Prostate gland (tissue), 2 donors: ENCODE measurements around the gene SEC16B.

Source experiments
- CTCF ChIP-seq, 4 experiments: fragments of 200-600 bp in 2 of 4; fragments of 450-650 bp in 2 of 4; sonication (generic) in 2 of 4; IDR thresholded peaks; 1 replicate in 3 of 4; 2 replicates in 1 of 4; pipeline ENCODE4 v1.5.1; 2016 to 2019; ENCODE audit warnings: antibody characterized with exemption in 4 of 4, mild to moderate bottlenecking in 2 of 4, moderate library complexity in 2 of 4
- POLR2AphosphoS5 ChIP-seq: sonication (generic); formaldehyde crosslinking; IDR thresholded peaks from one replicate; pipeline ENCODE4 v1.6.1; 2017; ENCODE audit warnings: antibody characterized with exemption

GRCh38 chr1:177922209-177922608 lies 47.6 kb downstream of the SEC16B start:
- TF ChIP-seq POLR2AphosphoS5 (no peak), CTCF (IDR thresholded peaks at IDR 0.05) (peak in 1 of 4 experiments; percentile 17)
